ENCODE results near the gene NCS1.
A peak's percentile ranks its signal among the peaks of the same experiment; 100 is the strongest.
"Not testable (repeated sequence)": the region's sequence is repeated elsewhere in the genome, so short reads cannot be mapped to it uniquely, and the experiment has no call there.

Gene NCS1

DNA sequence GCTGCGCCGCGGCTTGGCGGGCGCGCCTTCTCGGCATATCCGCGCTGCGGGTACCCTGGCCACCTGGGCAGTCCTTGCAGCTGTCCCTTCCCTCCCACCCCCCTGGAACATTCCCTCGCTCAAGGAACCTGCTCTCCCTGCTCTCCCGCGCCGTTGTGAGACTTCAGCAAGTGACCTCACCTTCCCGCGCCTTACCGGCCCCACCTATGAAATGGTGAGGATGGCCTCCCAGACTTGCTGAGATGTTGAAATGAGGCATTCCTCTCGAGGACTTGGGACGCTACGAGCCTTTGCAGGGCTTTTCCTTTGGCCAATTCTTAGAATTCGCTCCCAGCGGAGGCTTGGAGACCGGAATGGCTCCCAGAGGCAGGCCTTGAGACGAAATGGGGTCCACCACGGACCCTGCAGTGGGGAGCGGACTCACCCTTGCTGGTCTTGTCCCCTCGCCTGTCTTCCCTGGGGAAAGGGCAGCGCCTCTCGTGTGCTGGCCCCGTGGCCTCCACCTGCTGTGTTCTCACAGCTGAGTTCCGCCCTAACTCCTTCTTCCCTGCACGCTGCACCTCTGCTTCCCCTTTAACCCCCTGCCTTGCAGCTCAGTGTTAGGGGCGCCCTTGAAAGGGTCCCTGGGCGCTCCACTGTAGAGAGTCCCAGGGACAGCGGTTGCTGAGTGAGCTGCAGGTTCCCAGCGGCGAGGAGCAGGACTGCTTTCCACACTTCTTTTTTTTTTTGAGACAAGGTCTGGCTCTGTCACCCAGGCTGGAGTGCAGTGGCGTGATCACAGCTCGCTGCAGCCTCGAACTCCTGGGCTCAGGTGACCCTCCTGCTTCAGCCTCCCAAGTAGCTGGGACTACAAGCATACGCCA, 94.3 kb downstream of the NCS1 start:
- no peak for DNase-seq

DNA sequence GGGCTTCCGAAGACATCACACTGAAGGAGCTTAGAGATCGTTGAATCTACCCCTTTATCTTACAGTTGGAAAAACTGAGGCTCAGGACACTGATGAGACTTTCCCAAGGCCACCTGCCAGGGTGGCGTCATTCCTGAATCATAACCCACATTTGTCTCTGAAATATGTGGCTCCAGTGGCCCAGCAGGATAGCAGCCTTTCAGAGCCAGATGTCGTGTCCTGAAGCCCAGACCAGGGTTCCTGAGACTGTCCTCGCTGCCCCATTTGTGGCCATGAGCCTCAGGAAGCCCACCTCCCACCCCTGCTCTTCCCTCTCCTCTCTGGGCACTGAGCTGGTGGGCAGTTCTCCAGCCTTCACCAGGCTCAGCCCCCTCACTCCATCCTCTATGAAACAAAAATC, 95.7 kb downstream of the NCS1 start:
- no peak for DNase-seq

- peak; percentile 95 for DNase-seq
These were observed 96.5 kb downstream of the NCS1 start for GRCh38 chr9:130268521-130269211.

DNA sequence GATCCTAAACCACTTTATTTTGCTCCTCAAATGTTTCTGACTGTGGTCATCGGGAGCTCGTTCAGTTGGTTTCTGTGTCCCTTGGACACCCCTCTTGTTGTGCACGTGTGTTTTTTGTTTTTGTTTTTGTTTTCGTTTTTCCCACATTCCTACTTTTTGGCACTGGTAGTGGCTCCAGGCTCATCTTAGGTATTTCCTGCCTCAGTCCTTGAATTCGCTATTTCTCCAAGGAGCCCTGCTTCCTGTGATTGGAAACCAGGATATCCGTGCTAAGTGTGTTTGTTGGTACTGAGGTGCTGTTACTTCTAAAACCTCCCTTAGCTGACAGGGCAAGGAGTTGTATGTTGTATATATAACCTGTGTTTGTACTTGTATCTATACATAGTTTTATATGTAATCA, 99.3 kb downstream of the NCS1 start:
- DNase-seq: no peak

- DNase-seq: no peak
These were observed 103.0 kb downstream of the NCS1 start for GRCh38 chr9:130275156-130275555.

DNA sequence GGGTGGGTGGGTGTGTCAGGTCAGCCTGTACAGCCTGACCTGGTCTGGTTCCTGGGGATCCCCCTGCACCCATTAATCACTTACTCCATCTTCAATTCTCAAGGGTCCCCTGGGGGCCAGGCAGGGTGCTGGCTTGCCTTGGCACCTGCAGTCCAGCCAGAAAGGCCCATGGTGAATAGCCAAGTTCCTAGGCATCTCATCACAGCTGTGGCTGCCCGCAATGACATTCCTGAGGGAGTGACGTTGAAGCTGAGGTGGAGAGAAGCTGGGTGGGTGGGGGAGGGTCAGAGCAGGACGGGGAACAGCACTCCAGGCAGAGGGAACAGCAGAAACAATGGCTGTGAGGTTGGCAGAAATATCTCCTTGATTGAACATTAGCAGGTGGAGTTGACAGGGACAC, 103.9 kb downstream of the NCS1 start:
- no peak for DNase-seq

DNA sequence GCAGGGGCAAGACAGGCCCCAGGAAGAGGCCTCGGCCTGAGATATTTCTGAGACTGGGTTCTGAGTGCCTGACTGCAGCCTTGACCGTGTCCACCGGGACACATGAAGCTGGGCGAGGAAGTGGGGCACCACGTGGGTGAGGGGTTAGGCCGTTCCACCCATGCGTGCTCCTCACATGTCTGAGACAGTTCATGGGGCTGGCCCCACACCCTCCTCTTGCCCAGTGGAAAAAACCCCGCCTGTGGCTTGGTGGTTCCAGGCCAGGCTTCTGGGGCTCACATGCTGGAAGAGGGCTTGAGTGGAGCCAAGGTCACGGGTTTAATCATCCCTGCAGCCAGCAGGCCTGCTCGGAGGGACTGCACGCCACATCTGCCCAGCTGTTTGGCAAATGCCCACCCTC, 104.8 kb downstream of the NCS1 start:
- no peak for DNase-seq

DNA sequence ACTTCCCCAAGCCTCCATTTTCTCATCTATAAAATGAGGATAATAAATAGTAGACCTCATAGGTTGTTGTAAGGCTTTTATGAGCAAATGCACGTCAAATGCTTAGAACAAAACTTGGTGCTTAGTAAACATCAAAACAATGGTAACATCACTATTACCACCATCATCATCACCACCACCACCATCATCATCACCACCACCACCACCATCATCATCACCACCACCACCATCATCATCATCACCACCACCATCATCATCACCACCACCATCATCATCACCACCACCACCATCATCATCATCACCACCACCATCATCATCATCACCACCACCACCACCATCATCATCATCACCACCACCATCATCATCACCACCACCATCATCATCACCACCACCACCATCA, 105.3 kb downstream of the NCS1 start:
- DNase-seq: not testable (repeated sequence)

DNA sequence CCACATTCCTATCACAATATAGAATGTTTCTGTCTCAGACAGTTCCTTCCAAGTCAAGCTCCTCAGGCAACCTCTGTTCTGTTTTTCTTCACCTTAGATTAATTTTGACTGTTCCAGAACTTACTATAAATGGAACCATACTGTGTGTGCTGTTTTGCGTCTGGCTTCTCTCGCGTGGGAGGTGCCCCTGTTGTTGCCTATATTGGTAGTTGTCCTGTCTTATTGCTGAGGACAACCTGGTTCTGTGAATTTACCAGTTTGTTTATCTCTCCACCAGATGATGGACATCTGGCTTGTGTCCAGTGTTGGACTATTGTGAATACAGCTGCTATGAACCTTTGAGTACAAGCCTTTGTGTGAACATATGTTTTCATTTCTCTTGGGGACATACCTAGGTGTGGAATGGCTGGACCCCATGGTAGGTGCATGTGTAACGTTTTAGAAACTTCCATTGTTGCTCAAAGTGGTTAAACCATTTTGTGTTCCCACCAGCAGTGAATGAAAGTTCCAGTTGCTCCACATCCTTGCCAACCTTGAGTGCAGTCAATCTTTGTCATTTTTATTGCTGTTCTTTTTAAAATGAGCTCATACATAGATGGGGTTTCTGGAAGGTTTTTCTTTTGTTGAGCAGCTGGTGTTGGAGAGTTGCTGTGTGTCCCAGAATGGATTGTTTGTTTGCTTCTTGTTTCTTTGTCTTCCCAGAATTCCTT, 111.5 kb downstream of the NCS1 start:
- DNase-seq: no peak

GRCh38 chr9:130284249-130284625, 112.0 kb downstream of the NCS1 start:
- no peak for DNase-seq

- DNase-seq: no peak
These were observed 112.5 kb downstream of the NCS1 start for GRCh38 chr9:130284690-130285089.

DNA sequence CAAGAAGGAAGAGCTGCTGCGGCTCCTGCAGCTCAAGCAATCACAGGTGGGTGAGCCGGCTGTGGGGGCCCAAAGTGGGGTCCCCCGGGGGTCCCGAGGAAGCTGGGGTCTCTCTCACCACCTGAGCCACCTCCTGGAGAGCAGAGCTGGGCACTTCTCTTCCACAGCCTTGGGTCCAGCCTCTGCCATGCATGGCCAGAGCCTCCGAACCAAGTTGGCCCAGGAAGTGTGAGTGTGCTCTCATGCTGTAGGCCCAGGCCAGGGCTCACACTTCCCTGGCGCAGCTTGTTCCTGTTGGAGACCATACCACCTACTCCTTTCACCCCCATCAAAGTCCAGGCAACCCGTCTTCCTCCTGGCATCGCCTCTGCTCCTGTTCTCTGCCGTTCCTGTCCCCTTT, 113.1 kb downstream of the NCS1 start:
- no peak for DNase-seq

- no peak for DNase-seq
These were observed 114.0 kb downstream of the NCS1 start for GRCh38 chr9:130286072-130286770.

All from NCI-H1105 treated with DMSO at 0.1 percent for 48 hours (cell line).